MG63 (cell line): Measurements from ENCODE around the gene EXOC8. TPM values are rescaled to one million over a fixed set of nuclear protein-coding genes. Genes with fewer than 3 reads are reported as not detected.
A peak's percentile ranks its signal among the peaks of the same experiment; 100 is the strongest.

Source experiments
- DNase-seq: peaks from one replicate; pipeline ENCODE4 v3.0.0-alpha.2; 2020
- H3K27me3 ChIP-seq: fragments of 250-450 bp; sonication (Bioruptor Pico); 2 replicates; pipeline ENCODE4 v1.5.1; 2020; ENCODE audit warnings: mild to moderate bottlenecking, moderate library complexity
- H3K36me3 ChIP-seq: fragments of 250-450 bp; sonication (Bioruptor Pico); 2 replicates; pipeline ENCODE4 v1.5.1; 2020; ENCODE audit warnings: mild to moderate bottlenecking, moderate library complexity
- H3K4me3 ChIP-seq: fragments of 250-450 bp; sonication (Bioruptor Pico); 2 replicates; pipeline ENCODE4 v1.5.1; 2020; ENCODE audit warnings: mild to moderate bottlenecking, moderate library complexity
- H3K9me3 ChIP-seq: fragments of 250-450 bp; sonication (Bioruptor Pico); 2 replicates; pipeline ENCODE4 v1.5.1; 2020; ENCODE audit warnings: mild to moderate bottlenecking, moderate library complexity
- total RNA-seq: library from RNA; depleted of rRNA; stranded (reverse); fragments of >200 nt; shearing (Covaris generic); gene quantifications from 2 replicates; pipeline ENCODE4 v1.2.3, GENCODE V29; 2014; ENCODE audit warnings: low replicate concordance

The EXOC8 gene
- total RNA-seq, 1 experiment from 2014 or later, result 11.1 TPM

DNA sequence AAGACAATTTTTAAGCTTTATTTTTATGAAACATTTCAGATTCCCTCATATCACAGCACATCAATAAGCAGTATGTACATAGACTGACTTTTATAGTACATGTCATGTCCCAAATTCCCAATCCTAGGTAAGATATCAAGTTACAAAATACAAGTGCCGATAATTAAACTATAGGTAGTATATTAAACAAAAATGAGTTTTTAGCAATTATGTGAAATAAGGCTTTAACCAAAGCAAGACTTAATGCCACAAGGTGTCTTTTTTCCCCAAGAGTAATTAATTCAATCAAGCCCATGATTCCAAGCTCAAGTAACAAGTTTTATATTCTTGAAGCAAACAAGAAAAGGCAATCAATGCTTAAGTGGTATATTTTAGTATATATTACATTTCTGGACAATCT is 4.9 kb downstream of the EXOC8 start:
- H3K36me3 ChIP-seq, result peaks cover 16% of the 10 kb centered on the region
- H3K9me3 ChIP-seq, result no peaks in the 10 kb centered on the region
- H3K4me3 ChIP-seq, result no peak overlapping the region
- no peak for DNase-seq
- H3K27me3 ChIP-seq, result no peaks in the 10 kb centered on the region

DNA sequence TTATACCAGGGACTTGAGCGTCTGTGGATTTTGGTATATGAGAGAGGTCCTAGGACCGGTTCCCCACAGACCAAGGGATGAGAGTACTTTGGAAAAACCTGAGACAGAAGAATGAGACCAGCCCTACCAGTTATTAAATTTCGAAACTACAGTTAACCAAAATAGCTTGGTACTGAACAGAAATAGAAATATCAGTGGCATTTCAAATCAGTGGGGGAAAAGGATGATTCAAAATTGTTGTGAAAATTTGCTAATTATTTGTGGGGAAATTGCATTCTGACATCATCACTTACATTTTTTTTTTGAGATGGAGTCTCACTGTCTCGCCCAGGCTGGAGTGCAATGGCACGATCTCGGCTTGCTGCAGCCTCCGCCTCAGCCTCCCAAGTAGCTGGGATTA is 8.2 kb downstream of the EXOC8 start:
- H3K36me3 ChIP-seq, result peaks cover 3% of the 10 kb centered on the region; the same call in 1 of the 2 replicates
- no peaks in the 10 kb centered on the region for H3K9me3 ChIP-seq
- H3K4me3 ChIP-seq, result no peak overlapping the region
- H3K27me3 ChIP-seq, result peaks cover 4% of the 10 kb centered on the region; the same call in 1 of the 2 replicates
- DNase-seq, result no peak

DNA sequence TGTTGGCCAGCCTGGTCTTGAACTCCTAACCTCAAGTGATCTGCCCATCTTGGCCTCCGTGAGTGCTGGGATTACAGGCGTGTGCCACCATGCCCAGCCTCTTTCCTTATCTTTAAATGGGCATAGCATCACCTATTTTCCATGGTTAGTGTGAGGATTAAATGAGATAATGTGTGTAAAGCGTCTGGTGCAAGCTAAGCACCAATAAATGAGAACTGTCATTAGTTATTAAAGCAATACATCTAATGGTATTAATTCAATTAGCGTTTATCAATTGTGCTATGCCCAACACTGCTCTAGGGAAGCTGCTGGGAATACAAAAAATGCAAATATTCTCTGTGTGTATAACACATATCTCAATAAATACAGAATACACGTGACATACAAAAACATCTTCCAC is 10.0 kb downstream of the EXOC8 start:
- Histone ChIP-seq H3K27me3 (peaks cover 4% of the 10 kb centered on the region; the same call in 1 of the 2 replicates), H3K36me3 (no peaks in the 10 kb centered on the region; the same call in 1 of the 2 replicates), H3K9me3 (no peaks in the 10 kb centered on the region), H3K4me3 (no peak overlapping the region)
- no peak for DNase-seq

DNA sequence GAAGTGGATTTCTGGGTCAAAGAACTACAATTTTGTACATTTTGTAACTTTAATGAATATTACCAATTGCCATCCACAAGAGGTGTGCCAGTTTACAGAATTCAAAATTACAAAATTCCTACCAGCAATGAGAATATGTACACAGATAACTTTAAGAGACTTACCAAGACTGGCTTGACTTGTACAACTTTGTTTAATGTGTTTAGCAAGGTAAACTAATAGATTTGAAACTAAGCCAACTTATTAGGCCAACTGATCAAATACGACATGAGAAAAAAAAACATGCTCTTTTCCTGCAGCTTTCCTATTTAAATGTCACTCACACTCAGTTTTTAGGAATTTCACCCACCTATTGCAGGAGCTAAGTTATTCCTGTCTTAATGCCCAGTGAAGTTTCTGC is 11.4 kb downstream of the EXOC8 start:
- no peak for DNase-seq
- Histone ChIP-seq H3K4me3 (no peak overlapping the region), H3K27me3 (peaks cover 4% of the 10 kb centered on the region; the same call in 1 of the 2 replicates)

DNA sequence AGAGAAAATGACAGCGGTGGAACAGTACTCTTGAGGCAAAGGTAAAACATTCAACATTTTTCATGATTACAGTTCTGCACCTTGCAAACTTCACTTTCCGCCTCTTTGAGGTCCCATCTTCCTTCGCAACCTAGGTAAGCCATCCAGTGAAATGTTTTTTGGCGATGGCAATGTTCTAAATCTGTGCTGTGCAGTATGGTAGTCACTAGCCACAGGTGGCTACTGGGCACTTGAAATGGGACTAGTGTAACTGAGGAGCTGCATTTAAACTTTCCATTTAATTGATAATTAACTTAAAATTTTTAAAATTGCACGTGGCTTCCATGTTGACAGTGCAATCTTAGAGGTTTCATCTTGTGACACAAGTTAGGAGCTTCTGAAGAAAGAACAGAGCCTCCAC is 13.0 kb downstream of the EXOC8 start:
- Histone ChIP-seq H3K36me3 (no peaks in the 10 kb centered on the region), H3K9me3 (no peaks in the 10 kb centered on the region), H3K27me3 (peaks cover 4% of the 10 kb centered on the region; the same call in 1 of the 2 replicates), H3K4me3 (no peak overlapping the region)
- DNase-seq, result no peak

More for the DNA sequence above, 11.4 kb downstream of the EXOC8 start:
- Histone ChIP-seq H3K9me3 (no peaks in the 10 kb centered on the region), H3K36me3 (no peaks in the 10 kb centered on the region)

DNA sequence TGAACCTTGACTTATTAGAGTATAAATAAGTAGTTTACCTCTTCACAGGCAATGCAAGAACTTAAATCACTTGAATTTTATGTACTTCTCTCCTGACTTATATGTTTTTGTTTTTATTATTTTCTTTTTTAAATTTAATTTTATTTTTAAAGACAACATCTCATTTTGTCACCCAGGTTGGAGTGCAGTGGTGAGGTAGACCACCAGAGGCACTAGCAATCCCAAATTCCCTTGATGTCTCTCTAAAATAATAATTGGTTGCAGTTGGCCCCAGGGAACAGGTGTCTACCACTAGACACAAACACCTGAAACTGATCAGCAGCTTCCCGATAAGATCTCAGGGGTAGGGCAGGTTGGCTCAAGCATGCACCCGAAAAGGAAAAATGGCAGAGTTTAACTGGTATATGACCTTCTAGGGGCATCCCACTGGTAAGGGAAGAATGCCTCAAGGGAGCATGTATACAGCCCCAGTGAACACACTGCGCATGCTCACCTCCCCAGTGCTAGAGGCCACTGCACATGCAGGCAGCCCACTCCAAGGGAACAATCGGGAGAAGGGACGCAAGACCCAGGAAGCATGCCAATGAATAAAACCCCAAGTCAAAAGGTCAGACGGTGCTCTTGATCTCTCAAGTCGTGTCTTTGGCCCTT is 14.6 kb downstream of the EXOC8 start:
- no peak for DNase-seq
- peaks cover 4% of the 10 kb centered on the region; the same call in 1 of the 2 replicates for H3K27me3 ChIP-seq
- H3K4me3 ChIP-seq, result no peak overlapping the region
- H3K9me3 ChIP-seq, result no peaks in the 10 kb centered on the region
- H3K36me3 ChIP-seq, result no peaks in the 10 kb centered on the region

DNA sequence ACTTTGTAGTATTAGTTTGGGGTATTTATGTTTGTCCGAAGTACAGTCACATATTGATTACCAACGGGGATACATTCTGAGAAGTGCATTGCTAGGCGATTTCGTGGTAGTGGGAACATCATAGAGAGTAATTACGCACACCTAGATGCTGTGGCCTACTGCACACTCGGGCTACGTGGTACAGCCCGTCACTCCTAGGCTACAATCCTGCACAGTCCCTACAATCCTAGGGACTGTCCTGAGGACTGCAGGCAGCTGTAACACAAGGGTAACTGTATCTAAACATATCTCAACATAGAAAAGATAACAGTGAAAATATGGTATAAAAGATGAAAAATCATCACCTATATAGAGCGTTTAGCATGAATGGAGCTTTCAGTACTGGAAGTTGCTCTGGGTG is 18.6 kb downstream of the EXOC8 start:
- H3K9me3 ChIP-seq, result peaks cover 2% of the 10 kb centered on the region; the same call in 1 of the 2 replicates
- DNase-seq, result no peak
- no peak overlapping the region for H3K4me3 ChIP-seq
- H3K27me3 ChIP-seq, result no peaks in the 10 kb centered on the region
- no peaks in the 10 kb centered on the region for H3K36me3 ChIP-seq

DNA sequence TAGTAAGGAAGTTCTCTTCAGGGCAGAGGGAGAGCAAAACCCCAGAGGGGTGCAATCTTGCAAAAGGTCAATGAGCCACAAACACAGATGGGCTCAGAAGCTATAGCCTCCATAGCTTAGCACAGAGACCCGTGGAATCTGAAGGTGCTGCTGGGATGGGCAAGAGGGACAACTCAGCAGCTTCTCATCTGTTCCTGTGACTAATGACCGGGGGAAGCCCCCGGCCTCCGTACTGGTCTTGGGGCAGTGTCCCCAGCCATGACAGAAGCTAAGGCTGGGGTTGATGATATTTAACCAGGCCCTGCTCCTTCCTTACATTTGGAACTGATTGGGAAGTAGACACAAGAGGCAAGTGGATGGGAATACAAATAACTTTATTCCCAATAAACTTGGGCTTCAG is 19.1 kb downstream of the EXOC8 start:
- DNase-seq, result no peak
- Histone ChIP-seq H3K9me3 (peaks cover 2% of the 10 kb centered on the region; the same call in 1 of the 2 replicates), H3K36me3 (no peaks in the 10 kb centered on the region), H3K27me3 (no peaks in the 10 kb centered on the region; the same call in 1 of the 2 replicates), H3K4me3 (no peak overlapping the region)

DNA sequence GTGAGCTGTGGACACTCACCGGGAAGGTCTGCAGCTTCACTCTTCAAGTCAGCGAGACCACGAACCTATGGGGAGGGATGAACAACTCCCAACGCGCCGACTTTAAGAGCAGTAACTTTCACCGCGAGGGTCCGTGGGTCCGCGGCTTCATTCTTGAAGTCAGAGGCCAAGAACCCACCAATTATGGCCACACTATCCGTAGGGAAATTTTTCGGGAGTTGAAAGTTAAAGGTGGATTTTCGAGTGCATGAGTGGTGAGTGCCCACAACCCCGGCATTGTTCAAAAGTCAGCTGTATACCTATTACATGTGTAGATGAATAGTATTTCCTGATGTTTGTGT is 19.7 kb downstream of the EXOC8 start:
- no peaks in the 10 kb centered on the region; the same call in 1 of the 2 replicates for H3K27me3 ChIP-seq
- H3K9me3 ChIP-seq, result peaks cover 2% of the 10 kb centered on the region; the same call in 1 of the 2 replicates
- no peak overlapping the region for H3K4me3 ChIP-seq
- no peaks in the 10 kb centered on the region for H3K36me3 ChIP-seq
- no peak for DNase-seq

DNA sequence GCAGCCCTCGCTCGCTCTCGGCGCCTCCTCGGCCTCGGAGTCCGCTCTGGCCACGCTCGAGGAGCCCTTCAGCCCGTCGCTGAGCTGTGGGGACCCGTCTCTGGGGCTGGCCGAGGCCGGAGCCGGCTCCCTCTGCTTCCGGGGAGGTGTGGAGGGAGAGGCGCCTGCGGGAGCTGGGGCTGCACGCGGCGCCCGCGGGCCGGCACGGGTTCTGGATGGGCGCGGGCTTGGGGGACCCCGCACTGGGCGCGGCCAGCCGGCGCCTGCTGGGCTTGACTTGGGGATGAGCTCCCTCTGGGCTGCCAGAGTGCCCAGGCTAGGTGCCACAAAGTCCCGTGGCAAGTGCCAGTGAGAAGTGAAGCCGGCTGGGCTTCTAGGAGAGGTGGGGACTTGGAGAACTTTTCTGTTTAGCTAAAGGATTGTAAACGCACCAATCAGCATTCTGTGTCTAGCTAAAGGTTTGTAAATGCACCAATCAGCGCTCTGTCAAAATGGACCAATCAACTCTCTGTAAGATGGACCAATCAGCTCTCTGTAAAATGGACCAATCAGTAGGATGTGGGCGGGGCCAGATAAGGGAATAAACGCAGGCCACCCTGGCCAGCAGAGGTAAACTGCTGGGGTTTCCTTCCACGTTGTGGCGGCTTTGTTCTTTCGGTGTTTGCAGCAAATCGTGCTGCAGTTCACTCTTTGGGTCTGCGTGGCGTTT is 20.2 kb downstream of the EXOC8 start:
- no peak for DNase-seq
- H3K27me3 ChIP-seq, result no peaks in the 10 kb centered on the region; the same call in 1 of the 2 replicates
- no peaks in the 10 kb centered on the region for H3K36me3 ChIP-seq
- H3K4me3 ChIP-seq, result no peak overlapping the region
- peaks cover 2% of the 10 kb centered on the region; the same call in 1 of the 2 replicates for H3K9me3 ChIP-seq

DNA sequence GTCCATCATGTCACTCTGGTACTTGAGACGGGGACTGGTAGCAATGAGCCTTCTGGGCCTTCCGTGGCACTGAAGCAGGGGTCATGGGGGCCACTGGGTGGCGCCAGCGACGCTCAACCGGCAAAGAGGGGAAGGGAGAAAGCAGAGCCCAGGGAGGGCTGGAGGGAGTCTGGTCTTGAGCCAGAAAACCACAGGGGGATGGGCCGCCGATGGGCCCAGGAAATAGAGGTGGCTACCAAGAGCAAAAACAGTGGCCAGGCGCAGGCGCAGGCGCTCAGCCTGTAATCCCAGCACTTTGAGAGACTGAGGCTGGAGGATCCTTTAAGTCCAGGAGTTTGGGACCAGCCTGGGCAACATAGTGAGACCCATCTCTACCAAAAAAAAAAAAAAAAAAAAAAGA is 21.8 kb downstream of the EXOC8 start:
- no peak overlapping the region for H3K4me3 ChIP-seq
- DNase-seq, result peak; percentile 34
- no peaks in the 10 kb centered on the region for H3K36me3 ChIP-seq

DNA sequence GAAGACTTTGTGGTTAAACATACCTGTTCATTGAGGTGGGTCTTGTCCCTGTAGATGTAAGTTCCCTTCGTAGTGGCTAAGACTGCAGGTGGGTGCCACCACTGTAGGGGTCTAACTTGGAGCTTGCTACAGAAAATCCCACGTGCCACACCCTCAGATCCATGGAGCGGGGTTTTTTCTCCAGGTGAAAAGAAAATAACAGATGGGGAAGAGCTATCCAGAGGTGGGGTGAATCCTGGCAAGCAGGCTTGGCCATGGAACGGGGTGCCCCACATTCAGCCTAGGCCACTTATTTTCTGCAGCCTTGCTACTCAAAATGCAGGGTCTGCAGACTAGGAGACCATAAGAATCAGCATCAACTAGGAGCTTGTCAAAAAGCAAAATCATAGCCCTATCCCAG is 24.0 kb downstream of the EXOC8 start:
- H3K4me3 ChIP-seq, result no peak overlapping the region
- no peak for DNase-seq
- H3K27me3 ChIP-seq, result no peaks in the 10 kb centered on the region; the same call in 1 of the 2 replicates
- H3K9me3 ChIP-seq, result peaks cover 2% of the 10 kb centered on the region; the same call in 1 of the 2 replicates
- H3K36me3 ChIP-seq, result no peaks in the 10 kb centered on the region

More for the DNA sequence above, 21.8 kb downstream of the EXOC8 start:
- peaks cover 2% of the 10 kb centered on the region; the same call in 1 of the 2 replicates for H3K9me3 ChIP-seq
- no peaks in the 10 kb centered on the region; the same call in 1 of the 2 replicates for H3K27me3 ChIP-seq

DNA sequence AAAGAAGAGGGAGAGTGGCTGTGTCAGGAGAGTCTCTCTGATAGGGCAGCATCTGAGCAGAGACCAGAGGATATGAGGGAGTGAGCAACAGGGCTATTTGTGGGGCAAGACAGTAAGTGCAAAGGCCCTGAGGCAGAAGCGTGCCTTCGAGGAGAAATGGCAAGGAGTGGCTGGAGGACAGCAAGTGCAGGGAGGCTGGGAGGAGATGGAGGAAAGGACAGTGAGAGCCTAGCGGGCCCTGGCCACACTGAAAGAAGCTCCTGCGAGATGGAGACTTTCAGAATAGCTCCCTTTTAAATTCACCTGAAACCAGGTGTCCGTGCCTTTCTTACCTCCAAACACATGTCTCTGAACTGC is 25.2 kb downstream of the EXOC8 start:
- H3K36me3 ChIP-seq, result no peaks in the 10 kb centered on the region
- DNase-seq, result no peak
- no peaks in the 10 kb centered on the region; the same call in 1 of the 2 replicates for H3K27me3 ChIP-seq
- no peak overlapping the region for H3K4me3 ChIP-seq
- H3K9me3 ChIP-seq, result no peaks in the 10 kb centered on the region

DNA sequence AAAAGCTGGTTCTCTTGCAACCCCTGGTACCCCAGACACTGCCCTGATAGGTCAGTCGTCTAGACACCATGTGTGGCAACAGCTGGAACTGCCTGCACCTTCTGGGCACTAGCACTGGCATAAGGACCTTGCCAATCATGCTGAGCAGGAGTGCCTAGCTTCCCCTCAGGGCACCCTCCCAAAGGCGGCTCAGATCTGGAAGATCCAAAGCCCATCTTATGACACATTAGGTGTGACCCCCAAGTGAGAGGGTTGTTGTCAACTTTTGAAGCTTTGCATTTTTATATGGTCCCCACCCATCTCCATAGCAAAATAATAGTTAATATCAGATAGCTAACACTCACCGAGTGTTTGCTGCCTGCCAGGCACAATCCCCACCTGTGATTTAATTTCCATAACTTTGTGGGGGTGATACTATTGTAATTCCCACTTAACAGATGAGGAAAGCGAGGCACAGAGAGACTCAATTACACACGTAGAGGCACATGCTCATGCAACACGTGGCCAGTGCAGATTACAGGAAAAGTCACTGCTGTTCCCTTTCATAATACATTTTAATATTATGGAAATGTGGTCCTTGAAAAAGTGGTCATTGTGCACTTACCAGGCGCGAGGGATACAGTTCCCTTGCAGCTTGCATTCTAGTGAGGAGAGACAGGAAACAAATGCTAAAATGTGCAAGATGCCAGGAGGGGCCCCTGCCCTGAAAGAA is 25.8 kb downstream of the EXOC8 start:
- no peak for DNase-seq
- Histone ChIP-seq H3K4me3 (no peak overlapping the region), H3K9me3 (no peaks in the 10 kb centered on the region)

DNA sequence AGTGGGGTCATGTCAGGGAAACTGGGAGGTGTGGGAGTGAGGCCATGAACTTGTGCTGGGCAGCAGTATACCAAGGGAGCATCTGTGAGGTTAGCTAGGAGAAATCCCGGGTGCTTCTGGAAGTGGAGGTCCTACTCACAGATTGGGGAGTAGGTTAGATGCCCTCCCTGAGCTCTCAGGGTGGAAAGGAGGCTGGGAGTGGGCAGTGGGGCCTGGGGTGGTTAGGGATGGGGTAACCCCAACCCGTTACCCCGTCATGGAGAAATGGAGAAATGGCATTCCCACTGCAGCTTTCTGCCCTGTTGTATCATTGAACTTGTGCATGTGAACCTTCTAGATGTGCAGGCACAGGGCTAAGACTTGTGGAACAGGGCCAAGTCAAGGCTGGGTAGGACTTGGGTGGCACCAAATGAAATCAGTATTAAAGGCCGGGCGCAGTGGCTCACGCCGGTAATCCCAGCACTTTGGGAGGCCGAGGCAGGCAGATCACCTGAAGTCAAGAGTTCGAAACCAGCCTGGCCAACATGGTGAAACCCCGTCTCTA is 27.2 kb downstream of the EXOC8 start:
- Histone ChIP-seq H3K9me3 (no peaks in the 10 kb centered on the region), H3K36me3 (no peaks in the 10 kb centered on the region), H3K27me3 (no peaks in the 10 kb centered on the region; the same call in 1 of the 2 replicates), H3K4me3 (no peak overlapping the region)
- DNase-seq, result no peak

More for the DNA sequence above, 25.8 kb downstream of the EXOC8 start:
- Histone ChIP-seq H3K36me3 (no peaks in the 10 kb centered on the region), H3K27me3 (no peaks in the 10 kb centered on the region; the same call in 1 of the 2 replicates)

DNA sequence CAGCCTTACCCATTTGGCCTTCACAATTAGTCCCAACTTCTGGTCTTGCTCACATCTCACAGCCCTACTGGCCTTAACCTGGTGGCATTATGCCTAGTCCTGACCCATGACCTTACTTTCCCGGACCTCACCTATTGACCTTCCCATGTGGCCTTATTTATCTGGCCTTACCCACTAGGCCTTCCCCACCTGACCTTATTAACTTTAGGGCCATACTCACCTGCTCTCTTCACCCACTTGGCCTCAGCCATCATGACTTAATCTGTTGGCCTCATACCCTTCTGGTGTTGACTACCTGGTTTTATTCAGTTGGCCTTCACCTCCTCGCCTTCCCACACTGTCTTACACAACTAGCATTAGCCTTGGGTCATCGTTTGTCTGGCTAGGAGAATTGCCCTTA is 35.7 kb downstream of the EXOC8 start:
- no peaks in the 10 kb centered on the region for H3K36me3 ChIP-seq
- H3K4me3 ChIP-seq, result no peak overlapping the region
- no peaks in the 10 kb centered on the region for H3K9me3 ChIP-seq
- no peaks in the 10 kb centered on the region for H3K27me3 ChIP-seq
- no peak for DNase-seq

DNA sequence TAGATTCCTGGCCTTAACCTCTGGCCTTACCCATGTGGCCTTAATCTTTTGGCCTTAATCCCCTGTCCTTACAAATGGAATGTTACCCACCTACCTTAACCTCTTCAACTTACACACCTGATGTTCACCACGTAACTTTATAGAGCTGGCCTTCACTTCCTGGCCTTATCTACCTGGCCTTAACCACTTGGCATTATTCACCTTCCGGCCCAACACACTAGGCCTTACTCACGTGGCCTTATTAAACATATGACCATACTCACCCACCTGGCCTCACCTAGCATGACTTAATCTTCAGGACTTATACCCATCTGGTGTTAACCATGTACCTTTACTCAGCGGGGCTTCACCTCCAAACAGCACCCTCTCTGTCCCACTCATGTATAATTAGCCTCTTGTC is 41.7 kb downstream of the EXOC8 start:
- no peak for DNase-seq
- no peaks in the 10 kb centered on the region for H3K9me3 ChIP-seq
- no peaks in the 10 kb centered on the region for H3K36me3 ChIP-seq
- no peaks in the 10 kb centered on the region for H3K27me3 ChIP-seq
- H3K4me3 ChIP-seq, result no peak overlapping the region
